MCF 10A (cell line): Measurements from ENCODE around the gene FLT1. TPM values are rescaled to one million over a fixed set of nuclear protein-coding genes. Genes with fewer than 3 reads are reported as not detected.

ENCODE experiments used
- BruUV-seq: library from RNA; stranded (reverse); fragments of 400-500 nt; replicated peaks from 2 replicates; lab custom pipeline; 2021; lab: Mats Ljungman, UMichigan
- CTCF ChIA-PET: fragments of 300-600 bp; sonication (Branson Sonifier 250); formaldehyde crosslinking; extraction: SDS; loops from one replicate; lab custom pipeline; 2021; ENCODE audit warnings: antibody characterized with exemption, inconsistent platforms; lab: Yijun Ruan, JAX
- POLR2A ChIA-PET: fragments of 300-600, 350-650 bp; sonication (Branson Sonifier 250); formaldehyde crosslinking; extraction: SDS; loops from one replicate; lab custom pipeline; 2020; ENCODE audit warnings: antibody characterized with exemption, inconsistent platforms; lab: Yijun Ruan, JAX
- DNase-seq: peaks from one replicate; pipeline ENCODE4 v3.0.0-alpha.2; 2018; ENCODE audit not compliant: unreplicated experiment
- H3K27ac Mint-ChIP-seq: one replicate; pipeline ENCODE4 v1.8.0; 2022; ENCODE audit warnings: mild to moderate bottlenecking, low read depth, mixed read lengths; ENCODE audit not compliant: unreplicated experiment
- H3K27me3 Mint-ChIP-seq: one replicate; pipeline ENCODE4 v1.8.0; 2022; ENCODE audit warnings: mixed read lengths; ENCODE audit not compliant: insufficient read depth, unreplicated experiment
- H3K36me3 Mint-ChIP-seq: one replicate; pipeline ENCODE4 v1.8.0; 2022; ENCODE audit warnings: mild to moderate bottlenecking, moderate library complexity, mixed read lengths; ENCODE audit not compliant: insufficient read depth, unreplicated experiment
- H3K4me1 Mint-ChIP-seq: one replicate; pipeline ENCODE4 v1.8.0; 2022; ENCODE audit warnings: mixed read lengths; ENCODE audit not compliant: insufficient read depth, unreplicated experiment
- H3K4me3 Mint-ChIP-seq: one replicate; pipeline ENCODE4 v1.8.0; 2022; ENCODE audit warnings: mild to moderate bottlenecking, moderate library complexity, mixed read lengths; ENCODE audit not compliant: unreplicated experiment
- H3K9me3 Mint-ChIP-seq: one replicate; pipeline ENCODE4 v1.8.0; 2022; ENCODE audit warnings: mixed read lengths; ENCODE audit not compliant: unreplicated experiment
- intact Hi-C: fragments of 100-400 bp; cut with micrococcal nuclease; formaldehyde crosslinking; loops from 2 replicates; pipeline ENCODE4 v1.14.1; 2022
- total RNA-seq: library from RNA; stranded (reverse); gene quantifications from 2 replicates; pipeline ENCODE4 v1.2.3, GENCODE V29; 2022
- TF ChIP-seq, protein P1 (sequence below): fragments of 200-600 bp; IDR thresholded peaks from one replicate; pipeline ENCODE4 v1.8.0; 2022; ENCODE audit warnings: antibody characterized with exemption, mild to moderate bottlenecking; ENCODE audit not compliant: unreplicated experiment

Gene FLT1
- total RNA-seq, 1 experiment from 2014 or later: not detected

DNA sequence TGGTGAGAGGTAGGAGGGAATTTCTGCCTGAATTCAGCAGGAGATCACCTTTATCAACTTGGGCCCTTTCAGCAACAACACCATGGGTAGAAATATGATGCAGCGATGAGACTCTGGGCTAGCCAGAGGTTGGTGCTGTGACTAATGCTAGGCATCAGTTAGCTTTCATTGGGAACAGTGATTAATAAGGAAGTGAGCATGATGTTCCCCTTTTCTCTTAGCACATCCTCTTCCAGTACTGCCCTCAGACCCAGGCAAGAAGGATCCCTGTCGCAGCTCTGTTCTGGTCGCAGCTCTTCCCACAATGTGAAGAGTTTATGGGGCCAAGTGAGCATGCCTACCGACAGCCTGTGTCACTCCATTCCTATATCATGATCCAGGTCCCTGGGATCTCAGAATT is 100.5 kb downstream of the FLT1 start:
- Mint-ChIP-seq H3K27ac (no peak overlapping the region), H3K4me3 (no peak overlapping the region), H3K9me3 (no peaks in the 10 kb centered on the region), H3K36me3 (no peaks in the 10 kb centered on the region), H3K27me3 (peaks cover 21% of the 10 kb centered on the region), H3K4me1 (no peaks in the 10 kb centered on the region)
- DNase-seq: peak; percentile 5
- CTCF ChIA-PET: no interaction called here
- intact Hi-C loops: no loop called here
- TF ChIP-seq, protein P1, sequence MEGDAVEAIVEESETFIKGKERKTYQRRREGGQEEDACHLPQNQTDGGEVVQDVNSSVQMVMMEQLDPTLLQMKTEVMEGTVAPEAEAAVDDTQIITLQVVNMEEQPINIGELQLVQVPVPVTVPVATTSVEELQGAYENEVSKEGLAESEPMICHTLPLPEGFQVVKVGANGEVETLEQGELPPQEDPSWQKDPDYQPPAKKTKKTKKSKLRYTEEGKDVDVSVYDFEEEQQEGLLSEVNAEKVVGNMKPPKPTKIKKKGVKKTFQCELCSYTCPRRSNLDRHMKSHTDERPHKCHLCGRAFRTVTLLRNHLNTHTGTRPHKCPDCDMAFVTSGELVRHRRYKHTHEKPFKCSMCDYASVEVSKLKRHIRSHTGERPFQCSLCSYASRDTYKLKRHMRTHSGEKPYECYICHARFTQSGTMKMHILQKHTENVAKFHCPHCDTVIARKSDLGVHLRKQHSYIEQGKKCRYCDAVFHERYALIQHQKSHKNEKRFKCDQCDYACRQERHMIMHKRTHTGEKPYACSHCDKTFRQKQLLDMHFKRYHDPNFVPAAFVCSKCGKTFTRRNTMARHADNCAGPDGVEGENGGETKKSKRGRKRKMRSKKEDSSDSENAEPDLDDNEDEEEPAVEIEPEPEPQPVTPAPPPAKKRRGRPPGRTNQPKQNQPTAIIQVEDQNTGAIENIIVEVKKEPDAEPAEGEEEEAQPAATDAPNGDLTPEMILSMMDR: no peak
- POLR2A ChIA-PET: no interaction called here
- no TSS peak for BruUV-seq

DNA sequence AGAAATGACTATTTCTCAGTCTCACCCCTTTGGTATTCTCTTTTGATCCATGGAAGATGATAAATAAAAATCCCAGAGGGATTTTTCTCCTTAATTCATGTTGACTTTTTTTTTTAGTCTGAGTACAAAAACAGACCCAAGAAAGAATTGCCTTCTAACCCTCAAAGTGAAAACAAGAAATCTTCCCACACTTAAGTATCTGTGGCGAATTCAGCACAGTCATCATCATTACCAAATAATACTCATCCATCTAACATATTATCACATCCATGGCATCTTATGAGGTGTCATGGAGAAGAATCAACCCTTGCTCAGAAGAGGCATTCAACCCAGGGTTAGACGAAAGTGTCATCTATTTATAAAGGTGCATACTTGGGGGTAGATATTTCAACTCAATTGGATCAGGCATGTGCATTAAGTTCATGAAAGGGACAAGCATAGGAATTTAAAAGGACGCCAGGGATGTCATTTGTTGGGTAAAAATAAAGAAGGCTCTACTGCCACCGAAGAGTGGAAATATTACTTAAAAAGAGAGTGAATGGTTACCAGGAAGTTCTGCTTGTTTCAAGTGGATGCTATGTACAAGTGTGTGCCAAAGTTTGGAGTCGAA is 101.9 kb downstream of the FLT1 start:
- no peaks in the 10 kb centered on the region for H3K4me1 Mint-ChIP-seq
- intact Hi-C loops: no loop called here
- TF ChIP-seq, protein P1: no peak
- no peaks in the 10 kb centered on the region for H3K9me3 Mint-ChIP-seq
- H3K4me3 Mint-ChIP-seq: no peak overlapping the region
- DNase-seq: no peak
- no peak overlapping the region for H3K27ac Mint-ChIP-seq
- no peaks in the 10 kb centered on the region for H3K36me3 Mint-ChIP-seq
- POLR2A ChIA-PET: no interaction called here
- peaks cover 33% of the 10 kb centered on the region for H3K27me3 Mint-ChIP-seq
- CTCF ChIA-PET: no interaction called here
- BruUV-seq: no TSS peak

DNA sequence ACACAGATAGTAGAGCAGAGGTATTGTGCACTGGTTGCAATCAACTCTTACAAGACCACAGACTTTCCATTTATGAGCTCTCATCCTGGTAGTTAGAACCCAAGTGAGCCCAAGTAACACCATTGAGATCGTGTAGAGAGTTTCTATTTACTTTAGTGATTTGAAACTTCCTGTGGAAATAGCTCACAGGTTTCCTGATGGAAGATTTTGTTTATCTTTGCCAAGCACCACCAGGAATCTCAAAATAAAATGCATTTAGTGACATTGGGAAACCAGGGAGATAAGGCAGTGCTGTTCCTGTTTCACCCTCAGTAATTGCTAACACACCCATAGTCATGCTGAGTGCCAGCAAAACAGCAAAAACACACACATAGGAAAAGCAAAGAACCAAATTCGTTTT is 102.5 kb downstream of the FLT1 start:
- H3K4me1 Mint-ChIP-seq: no peaks in the 10 kb centered on the region
- no peak overlapping the region for H3K4me3 Mint-ChIP-seq
- TF ChIP-seq, protein P1: no peak
- H3K36me3 Mint-ChIP-seq: no peaks in the 10 kb centered on the region
- DNase-seq: no peak
- POLR2A ChIA-PET: no interaction called here
- H3K27me3 Mint-ChIP-seq: peaks cover 38% of the 10 kb centered on the region
- intact Hi-C loops: no loop called here
- BruUV-seq: no TSS peak
- CTCF ChIA-PET: no interaction called here
- no peaks in the 10 kb centered on the region for H3K9me3 Mint-ChIP-seq
- H3K27ac Mint-ChIP-seq: no peak overlapping the region

DNA sequence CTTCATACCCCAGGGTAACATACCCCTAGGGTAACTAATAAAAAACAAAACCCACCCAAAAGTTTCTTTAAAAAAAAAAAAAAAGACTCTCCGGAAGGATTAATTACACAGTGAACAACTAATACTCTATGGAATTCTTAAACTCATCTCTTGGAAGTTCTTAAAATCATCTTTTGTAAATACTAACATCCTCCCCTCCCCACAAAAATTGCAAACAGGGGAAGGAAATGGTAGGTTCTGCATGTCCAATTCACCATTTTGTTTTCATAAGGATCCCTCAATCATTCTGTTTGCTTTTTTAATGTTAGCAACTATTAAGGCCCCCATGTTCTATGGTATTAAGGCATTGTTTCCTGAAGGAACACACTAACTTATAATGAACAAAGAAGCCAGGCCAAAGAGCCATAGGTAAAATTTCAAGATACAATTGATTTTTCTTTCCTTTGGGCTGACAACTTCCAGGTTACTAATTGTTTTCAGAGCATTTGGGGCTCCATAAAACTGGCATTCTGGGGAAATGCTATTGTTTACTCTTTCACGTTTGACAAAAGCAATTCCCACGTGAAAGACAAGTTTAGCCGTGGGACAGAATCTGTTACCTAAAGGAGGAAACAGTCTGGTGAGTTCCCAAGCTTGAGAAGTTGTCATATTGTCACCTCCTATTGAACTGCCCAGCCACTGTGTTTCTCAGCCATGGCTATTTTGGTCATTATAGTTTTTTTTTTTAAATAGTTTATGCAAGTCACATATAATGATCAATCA is 107.0 kb downstream of the FLT1 start:
- CTCF ChIA-PET: no interaction called here
- no peak for DNase-seq
- Mint-ChIP-seq H3K27me3 (peaks cover 59% of the 10 kb centered on the region), H3K4me3 (no peak overlapping the region), H3K4me1 (no peaks in the 10 kb centered on the region), H3K36me3 (no peaks in the 10 kb centered on the region), H3K9me3 (no peaks in the 10 kb centered on the region), H3K27ac (no peak overlapping the region)
- BruUV-seq: no TSS peak
- TF ChIP-seq, protein P1: no peak
- POLR2A ChIA-PET: no interaction called here
- intact Hi-C loops: no loop called here
